GM18507 (cell line): ENCODE results near the gene SREK1.

Source experiments
- DNase-seq: peaks from one replicate; pipeline ENCODE4 v3.0.0; 2011; ENCODE audit warnings: low read depth; ENCODE audit not compliant: insufficient read length; ENCODE audit errors: extremely low spot score
- FAIRE-seq: peaks from 2 replicates; lab custom pipeline; 2011; peaks lifted over from hg19 to GRCh38; lab: Jason Lieb, UNC

The SREK1 gene

GRCh38 chr5:66161356-66161755 is 17.3 kb downstream of the SREK1 start:
- no peak for FAIRE-seq

GRCh38 chr5:66164044-66164790 is 20.1 kb downstream of the SREK1 start:
- DNase-seq, result no peak
- no peak for FAIRE-seq

More at GRCh38 chr5:66161356-66161755, 17.3 kb downstream of the SREK1 start:
- DNase-seq, result no peak

- FAIRE-seq (no peak), DNase-seq (no peak)
These were observed 24.1 kb downstream of the SREK1 start for GRCh38 chr5:66168226-66168625.

GRCh38 chr5:66169534-66169933 is 25.4 kb downstream of the SREK1 start:
- no peak for FAIRE-seq
- DNase-seq, result no peak

- DNase-seq, result no peak
- no peak for FAIRE-seq
These were observed 26.3 kb downstream of the SREK1 start for GRCh38 chr5:66170195-66170919.

- FAIRE-seq, result peak; percentile 72
- peak; percentile 8 for DNase-seq
These were observed 27.5 kb downstream of the SREK1 start for GRCh38 chr5:66171349-66172344.

- DNase-seq (no peak), FAIRE-seq (no peak)
These were observed 30.2 kb downstream of the SREK1 start for GRCh38 chr5:66174338-66174737.

- FAIRE-seq (no peak), DNase-seq (no peak)
These were observed 34.7 kb downstream of the SREK1 start for GRCh38 chr5:66178799-66179198.

GRCh38 chr5:66179297-66180051 is 35.4 kb downstream of the SREK1 start:
- DNase-seq (no peak), FAIRE-seq (no peak)

GRCh38 chr5:66180282-66181155 is 36.4 kb downstream of the SREK1 start:
- no peak for FAIRE-seq

GRCh38 chr5:66186108-66186507 is 42.0 kb downstream of the SREK1 start:
- DNase-seq (no peak), FAIRE-seq (no peak)

More at GRCh38 chr5:66180282-66181155, 36.4 kb downstream of the SREK1 start:
- no peak for DNase-seq

- DNase-seq (no peak), FAIRE-seq (no peak)
These were observed 49.3 kb downstream of the SREK1 start for GRCh38 chr5:66193419-66193818.

- no peak for DNase-seq
These were observed 53.8 kb downstream of the SREK1 start for GRCh38 chr5:66197764-66198405.

GRCh38 chr5:66198837-66199236 is 54.7 kb downstream of the SREK1 start:
- DNase-seq (no peak), FAIRE-seq (no peak)

More at GRCh38 chr5:66197764-66198405, 53.8 kb downstream of the SREK1 start:
- no peak for FAIRE-seq

- FAIRE-seq (no peak), DNase-seq (no peak)
These were observed 59.4 kb downstream of the SREK1 start for GRCh38 chr5:66203531-66203930.

GRCh38 chr5:66206465-66206864 is 62.4 kb downstream of the SREK1 start:
- DNase-seq, result no peak
- no peak for FAIRE-seq

- DNase-seq, result no peak
- FAIRE-seq, result no peak
These were observed 63.9 kb downstream of the SREK1 start for GRCh38 chr5:66207800-66208561.
